Esophagus muscularis mucosa (tissue), 4 donors: ENCODE results near the gene MUC4. TPM values are rescaled to one million over a fixed set of nuclear protein-coding genes. Genes with fewer than 3 reads are reported as not detected.

ENCODE experiments used
- DNase-seq: peaks from one replicate; pipeline ENCODE4 v3.0.0-alpha.2; 2017; ENCODE audit errors: extremely low spot score
- H3K27ac ChIP-seq, 4 donors: fragments of 200-600 bp; sonication (generic); replicated peaks in 1 of 4; 1 replicate in 3 of 4; 2 replicates in 1 of 4; pipeline ENCODE4 v1.5.1; 2016 to 2019; ENCODE audit warnings: mild to moderate bottlenecking in 1 of 4
- H3K27me3 ChIP-seq, 4 donors: fragments of 200-600 bp; sonication (generic); one replicate each; pipeline versions ENCODE4 v1.5.1 to v1.6.0; 2016 to 2019
- H3K36me3 ChIP-seq, 4 donors: fragments of 200-600 bp; sonication (generic); one replicate each; pipeline ENCODE4 v1.5.1; 2016 to 2019
- H3K4me1 ChIP-seq, 4 donors: fragments of 200-600 bp; sonication (generic); one replicate each; pipeline ENCODE4 v1.5.1; 2016 to 2019
- H3K4me3 ChIP-seq, 4 donors: fragments of 200-600 bp; sonication (generic); 1 replicate in 2 of 4; 2 replicates in 2 of 4; pipeline ENCODE4 v1.5.1; 2016 to 2019; ENCODE audit warnings: mild to moderate bottlenecking in 4 of 4, moderate library complexity in 1 of 4
- H3K9me3 ChIP-seq, 4 donors: fragments of 200-600 bp; sonication (generic); 1 replicate in 3 of 4; 2 replicates in 1 of 4; pipeline ENCODE4 v1.5.1; 2016 to 2019
- EP300 ChIP-seq: sonication (generic); formaldehyde crosslinking; IDR thresholded peaks from one replicate; pipeline ENCODE4 v1.6.1; 2017; ENCODE audit warnings: antibody characterized with exemption
- POLR2A ChIP-seq: fragments of 450-650 bp; IDR thresholded peaks from one replicate; pipeline ENCODE4 v1.6.1; 2017; ENCODE audit warnings: antibody characterized with exemption, moderate library complexity, mild to moderate bottlenecking, low read depth
- POLR2AphosphoS5 ChIP-seq, 2 donors: sonication (generic); formaldehyde crosslinking; IDR thresholded peaks; one replicate each; pipeline ENCODE4 v1.6.1; 2017; ENCODE audit warnings: antibody characterized with exemption in 2 of 2
- WGBS: methylation state at CpG from one replicate; pipeline ENCODE4 v1.1.5; 2018; 5-methylcytosine and 5-hydroxymethylcytosine counted together
- intact Hi-C: fragments of 100-400 bp; cut with DNase I; formaldehyde crosslinking; loops from one replicate; pipeline ENCODE4 v1.15.1; 2023
- total RNA-seq, 4 donors: library from RNA; depleted of rRNA; stranded (reverse); fragments of >200 nt; gene quantifications; one replicate each; pipeline versions ENCODE4 v1.1.0 to v1.2.1, GENCODE V29; 2016
- TF ChIP-seq, protein P1 (sequence below), 3 experiments: fragments of 200-600 bp in 2 of 3; fragments of 450-650 bp in 1 of 3; sonication (generic) in 2 of 3; IDR thresholded peaks; one replicate each; pipeline ENCODE4 v1.5.1; 2017 to 2019; ENCODE audit warnings: antibody characterized with exemption in 3 of 3, mild to moderate bottlenecking in 2 of 3, moderate library complexity in 1 of 3

MUC4 gene
- total RNA-seq, 4 donors from 2014 or later = 0.19 to 0.63 (median 0.42) TPM; not detected in 1

DNA sequence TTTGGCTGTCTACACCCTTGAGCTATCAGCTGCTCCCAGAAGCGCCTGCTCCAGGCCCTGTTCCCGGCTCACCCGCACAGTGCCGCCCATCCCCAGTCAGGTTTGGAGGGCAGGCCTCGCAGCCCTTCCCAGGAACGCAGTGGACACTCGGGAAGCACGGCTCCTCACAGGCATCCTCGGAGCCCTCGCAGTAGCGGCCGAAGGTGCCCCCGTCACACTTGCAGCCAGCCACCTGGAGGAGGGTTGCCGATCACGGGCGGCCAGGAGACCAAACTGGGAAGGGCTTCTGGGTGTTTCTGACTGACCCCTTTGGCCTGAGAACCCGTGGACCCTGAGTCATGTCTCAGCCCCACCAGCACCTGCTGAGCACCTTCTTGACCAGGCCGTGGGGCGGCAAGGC lies 57.6 kb downstream of the MUC4 start:
- H3K36me3 ChIP-seq = no peaks in the 10 kb centered on the region
- no CpG with 5 or more reads among the region's 19 CpGs for WGBS
- peaks cover 0 to 9% (median 5%) of the 10 kb centered on the region in 4 donors for H3K4me1 ChIP-seq
- H3K27ac ChIP-seq = no peak overlapping the region
- intact Hi-C loops = no loop called here
- H3K27me3 ChIP-seq = peaks cover 0 to 72% (median 5%) of the 10 kb centered on the region in 4 donors
- H3K4me3 ChIP-seq = no peak overlapping the region
- no peak for DNase-seq
- TF ChIP-seq, protein P1, sequence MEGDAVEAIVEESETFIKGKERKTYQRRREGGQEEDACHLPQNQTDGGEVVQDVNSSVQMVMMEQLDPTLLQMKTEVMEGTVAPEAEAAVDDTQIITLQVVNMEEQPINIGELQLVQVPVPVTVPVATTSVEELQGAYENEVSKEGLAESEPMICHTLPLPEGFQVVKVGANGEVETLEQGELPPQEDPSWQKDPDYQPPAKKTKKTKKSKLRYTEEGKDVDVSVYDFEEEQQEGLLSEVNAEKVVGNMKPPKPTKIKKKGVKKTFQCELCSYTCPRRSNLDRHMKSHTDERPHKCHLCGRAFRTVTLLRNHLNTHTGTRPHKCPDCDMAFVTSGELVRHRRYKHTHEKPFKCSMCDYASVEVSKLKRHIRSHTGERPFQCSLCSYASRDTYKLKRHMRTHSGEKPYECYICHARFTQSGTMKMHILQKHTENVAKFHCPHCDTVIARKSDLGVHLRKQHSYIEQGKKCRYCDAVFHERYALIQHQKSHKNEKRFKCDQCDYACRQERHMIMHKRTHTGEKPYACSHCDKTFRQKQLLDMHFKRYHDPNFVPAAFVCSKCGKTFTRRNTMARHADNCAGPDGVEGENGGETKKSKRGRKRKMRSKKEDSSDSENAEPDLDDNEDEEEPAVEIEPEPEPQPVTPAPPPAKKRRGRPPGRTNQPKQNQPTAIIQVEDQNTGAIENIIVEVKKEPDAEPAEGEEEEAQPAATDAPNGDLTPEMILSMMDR (IDR thresholded peaks at IDR 0.05) = no peak
- no peak for TF ChIP-seq POLR2AphosphoS5 (IDR thresholded peaks at IDR 0.05)
- no peak for TF ChIP-seq EP300
- no peak for TF ChIP-seq POLR2A
- H3K9me3 ChIP-seq = no peaks in the 10 kb centered on the region

DNA sequence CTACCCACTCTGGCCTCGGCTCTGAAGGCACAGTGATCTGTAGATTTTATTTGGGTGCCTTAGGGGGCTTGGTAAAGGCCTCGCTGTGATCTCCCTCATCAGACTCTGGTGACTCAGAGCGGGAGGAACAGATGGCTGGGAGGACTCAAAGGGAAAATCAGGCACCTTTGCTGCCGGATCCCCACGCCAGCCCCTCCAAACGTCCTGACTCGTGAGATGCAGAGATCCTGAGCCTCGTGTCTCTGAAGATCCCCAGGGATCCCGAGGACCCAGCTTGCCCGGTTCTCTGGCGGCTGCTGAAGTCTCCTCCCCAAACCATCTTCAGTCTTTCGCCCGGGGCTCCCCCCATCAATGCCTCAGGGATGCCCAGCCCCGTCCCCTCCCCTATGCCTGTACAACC lies 58.1 kb downstream of the MUC4 start:
- Histone ChIP-seq H3K27me3 (peaks cover 0 to 74% (median 7%) of the 10 kb centered on the region in 4 donors), H3K36me3 (no peaks in the 10 kb centered on the region), H3K4me1 (peaks cover 0 to 9% (median 5%) of the 10 kb centered on the region in 4 donors), H3K4me3 (no peak overlapping the region), H3K27ac (no peak overlapping the region), H3K9me3 (no peaks in the 10 kb centered on the region)
- no peak for DNase-seq
- WGBS = 82% methylated on average over 12 of the region's 14 CpGs
- intact Hi-C loops = no loop called here
- TF ChIP-seq POLR2AphosphoS5 (IDR thresholded peaks at IDR 0.05) (no peak), POLR2A (no peak), EP300 (no peak)
- TF ChIP-seq, protein P1 (IDR thresholded peaks at IDR 0.05) = no peak

DNA sequence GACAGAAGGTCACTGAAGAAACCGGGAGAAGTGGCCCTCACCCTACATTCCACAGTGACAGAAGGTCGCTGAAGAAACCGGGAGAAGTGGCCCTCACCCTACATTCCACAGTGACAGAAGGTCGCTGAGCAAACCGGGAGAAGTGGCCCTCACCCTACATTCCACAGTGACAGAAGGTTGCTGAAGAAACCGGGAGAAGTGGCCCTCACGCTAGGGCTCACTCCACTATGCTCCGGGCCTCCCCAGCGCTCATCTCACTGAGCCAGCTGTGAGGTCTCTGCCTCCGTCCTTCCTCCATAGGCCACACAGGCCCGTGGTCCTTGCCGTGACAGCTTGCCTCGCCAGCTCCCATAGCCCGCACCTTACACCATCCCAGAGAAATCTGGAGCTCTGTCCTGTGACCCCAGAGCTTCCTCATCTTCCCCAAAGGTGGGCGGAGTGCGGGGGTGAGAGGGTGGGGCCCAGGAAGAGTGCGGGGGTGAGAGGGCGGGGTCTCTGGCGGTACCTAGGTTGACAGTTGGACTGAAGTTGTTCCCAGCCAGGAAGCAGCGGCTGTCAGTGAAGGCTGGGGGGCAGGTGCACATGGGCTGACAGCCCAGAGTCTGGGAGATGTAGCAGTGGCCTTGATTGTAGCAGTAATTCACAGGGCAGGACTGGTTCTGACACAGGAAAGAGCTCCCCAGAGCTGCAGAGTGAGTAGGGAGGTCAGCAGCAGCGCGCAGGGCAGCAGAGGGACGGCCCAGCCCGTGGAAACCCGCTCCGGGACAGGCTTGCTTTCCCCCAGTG lies 59.0 kb downstream of the MUC4 start:
- no peak for DNase-seq
- intact Hi-C loops = no loop called here
- H3K27me3 ChIP-seq = peaks cover 0 to 77% (median 7%) of the 10 kb centered on the region in 4 donors
- H3K36me3 ChIP-seq = no peaks in the 10 kb centered on the region
- H3K27ac ChIP-seq = no peak overlapping the region
- WGBS = 83% methylated on average over 23 of the region's 26 CpGs
- TF ChIP-seq EP300 = no peak
- TF ChIP-seq POLR2A = no peak
- TF ChIP-seq, protein P1 (IDR thresholded peaks at IDR 0.05) = no peak
- no peak for TF ChIP-seq POLR2AphosphoS5 (IDR thresholded peaks at IDR 0.05)
- H3K4me1 ChIP-seq = peaks cover 3 to 13% (median 8%) of the 10 kb centered on the region in 4 donors
- no peaks in the 10 kb centered on the region for H3K9me3 ChIP-seq
- H3K4me3 ChIP-seq = no peak overlapping the region

DNA sequence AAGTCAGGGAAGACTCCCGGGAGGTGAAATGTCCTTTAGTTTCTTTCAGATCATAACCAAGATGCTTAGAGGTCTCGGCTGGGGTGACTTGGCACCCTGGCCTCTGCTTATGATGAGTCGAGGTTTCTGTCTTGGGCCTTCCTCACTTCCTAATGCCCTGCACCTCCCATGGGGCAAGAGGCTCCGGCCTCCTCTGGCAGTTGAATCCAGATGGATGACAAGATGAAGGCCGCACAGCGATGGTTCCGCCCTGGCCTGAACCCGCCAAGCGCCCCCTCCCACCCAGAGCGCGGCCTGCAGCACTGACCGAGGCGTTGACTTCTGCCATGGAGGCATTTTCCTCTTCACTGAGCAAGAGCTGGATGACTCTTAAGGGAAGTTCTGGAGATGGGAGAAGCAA lies 59.7 kb downstream of the MUC4 start:
- TF ChIP-seq, protein P1 (IDR thresholded peaks at IDR 0.05) = no peak
- TF ChIP-seq EP300 = no peak
- no peak for TF ChIP-seq POLR2AphosphoS5 (IDR thresholded peaks at IDR 0.05)
- no peak for TF ChIP-seq POLR2A
- Histone ChIP-seq H3K36me3 (no peaks in the 10 kb centered on the region), H3K27ac (no peak overlapping the region), H3K9me3 (no peaks in the 10 kb centered on the region), H3K4me3 (no peak overlapping the region), H3K27me3 (peaks cover 0 to 78% (median 5%) of the 10 kb centered on the region in 4 donors), H3K4me1 (peaks cover 3 to 8% (median 5%) of the 10 kb centered on the region in 4 donors)
- no peak for DNase-seq
- 93% methylated on average over 12 of the region's 13 CpGs for WGBS
- intact Hi-C loops = no loop called here
